NCI-H2227 treated with DMSO at 0.1 percent for 48 hours (cell line): ENCODE results near the gene FGFR3.
"Not testable (repeated sequence)": the region's sequence is repeated elsewhere in the genome, so short reads cannot be mapped to it uniquely, and the experiment has no call there.

Source experiments
- DNase-seq: peaks from one replicate; lab custom pipeline; 2025; lab: John Stamatoyannopoulos, UW

FGFR3 gene

DNA sequence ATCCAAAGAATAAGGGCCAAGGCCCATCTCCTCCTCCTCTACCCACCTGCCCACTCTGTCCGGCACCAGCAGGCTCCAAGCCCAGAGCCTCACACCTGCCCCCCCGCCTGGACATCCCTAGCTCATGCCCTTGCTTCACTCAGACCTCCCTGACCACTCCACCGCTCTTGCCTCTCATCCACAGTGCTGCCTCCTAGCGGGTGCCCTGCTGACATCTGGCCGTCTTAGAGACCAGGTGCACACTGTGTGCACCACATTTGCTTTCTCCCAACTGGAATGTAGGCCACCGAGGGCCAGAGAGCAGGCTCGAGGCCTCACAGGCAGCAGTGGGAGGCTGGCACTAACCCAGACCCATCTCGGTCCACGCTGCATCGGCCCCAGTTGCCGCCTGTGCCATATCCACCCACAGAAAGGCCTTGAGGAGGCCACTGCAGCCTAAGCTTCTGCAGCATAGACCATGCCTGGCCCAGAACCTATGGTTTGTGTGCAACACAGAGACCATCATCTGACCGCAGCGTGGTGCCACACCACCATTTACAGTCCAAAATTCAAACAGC is 49.3 kb downstream of the FGFR3 start:
- no peak for DNase-seq

GRCh38 chr4:1842993-1843448 is 49.9 kb downstream of the FGFR3 start:
- no peak for DNase-seq

DNA sequence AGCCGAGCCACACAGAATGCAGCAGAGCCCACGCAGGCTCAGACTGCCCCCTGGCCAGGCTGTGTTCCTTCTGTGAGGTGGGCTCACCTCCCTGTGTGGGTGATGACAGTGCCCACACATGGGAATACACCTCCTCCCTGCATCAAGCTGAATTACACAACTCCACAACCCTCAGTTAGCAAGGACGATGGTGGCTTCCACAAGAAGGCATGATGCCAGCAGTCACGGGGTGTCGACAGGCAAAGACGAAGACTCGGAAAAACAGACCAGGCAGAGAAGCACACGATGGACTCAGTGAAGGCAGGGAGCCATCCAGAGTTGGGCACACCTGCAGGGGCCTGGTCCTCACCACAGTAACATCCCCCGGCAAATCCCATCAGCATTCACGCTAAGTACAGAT is 50.8 kb downstream of the FGFR3 start:
- DNase-seq = no peak

DNA sequence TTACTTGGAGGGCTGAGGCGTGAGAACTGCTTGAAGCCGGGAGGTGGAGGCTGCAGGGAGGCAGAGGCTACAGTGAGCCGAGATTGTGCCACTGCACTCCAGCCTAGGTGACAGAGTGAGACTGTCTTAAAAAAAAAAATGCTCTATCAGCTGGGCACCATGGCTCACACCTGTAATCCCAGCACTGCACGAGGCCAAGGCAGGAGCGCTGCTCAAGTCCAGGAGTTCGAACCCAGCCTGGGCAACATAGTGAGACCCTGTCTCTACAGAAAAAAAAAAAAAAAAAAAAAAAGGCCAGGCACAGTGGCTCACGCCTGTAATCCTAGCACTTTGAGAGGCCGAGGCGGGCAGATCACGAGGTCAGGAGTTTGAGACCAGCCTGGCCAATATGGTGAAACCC is 51.5 kb downstream of the FGFR3 start:
- DNase-seq = not testable (repeated sequence)

GRCh38 chr4:1846580-1846979 is 53.5 kb downstream of the FGFR3 start:
- DNase-seq = no peak

DNA sequence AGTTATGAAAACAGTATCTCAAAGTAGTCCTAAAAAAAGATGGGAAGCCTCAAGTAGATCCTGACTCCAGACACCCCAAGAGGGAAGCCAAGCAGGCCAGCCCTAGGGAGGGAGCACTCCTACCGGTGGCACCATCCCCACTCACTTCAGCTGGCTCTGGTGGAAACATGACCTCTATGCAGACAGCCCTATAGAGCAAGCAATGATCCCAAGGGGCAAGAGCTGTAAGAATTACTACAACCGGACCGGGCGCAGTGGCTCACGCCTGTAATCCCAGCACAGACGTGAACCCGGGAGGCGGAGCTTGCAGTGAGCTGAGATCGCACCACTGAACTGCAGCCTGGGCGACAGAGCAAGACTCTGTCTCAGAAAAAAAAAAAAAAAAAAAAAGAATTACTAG is 57.2 kb downstream of the FGFR3 start:
- no peak for DNase-seq

DNA sequence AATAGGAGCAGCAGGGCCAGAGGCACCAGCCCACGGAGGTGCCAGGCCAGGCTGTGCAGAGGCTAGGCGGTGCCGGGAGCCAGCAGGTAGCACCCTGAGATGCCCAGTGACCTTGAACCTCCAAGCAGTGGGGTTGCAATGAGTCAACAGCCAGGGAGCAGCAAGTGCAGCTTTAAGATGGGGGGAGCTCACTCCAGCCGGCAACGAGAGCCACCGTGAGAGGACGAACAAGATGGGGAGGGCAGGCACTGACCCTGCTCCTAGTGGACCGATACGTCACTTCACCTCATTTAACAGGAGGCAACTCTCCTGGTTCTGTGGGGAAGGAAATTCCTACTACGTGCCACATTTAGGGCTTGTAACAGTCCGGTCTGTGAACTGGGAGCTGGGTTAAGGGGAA is 58.1 kb downstream of the FGFR3 start:
- DNase-seq = no peak

GRCh38 chr4:1851575-1852410 is 58.7 kb downstream of the FGFR3 start:
- no peak for DNase-seq

DNA sequence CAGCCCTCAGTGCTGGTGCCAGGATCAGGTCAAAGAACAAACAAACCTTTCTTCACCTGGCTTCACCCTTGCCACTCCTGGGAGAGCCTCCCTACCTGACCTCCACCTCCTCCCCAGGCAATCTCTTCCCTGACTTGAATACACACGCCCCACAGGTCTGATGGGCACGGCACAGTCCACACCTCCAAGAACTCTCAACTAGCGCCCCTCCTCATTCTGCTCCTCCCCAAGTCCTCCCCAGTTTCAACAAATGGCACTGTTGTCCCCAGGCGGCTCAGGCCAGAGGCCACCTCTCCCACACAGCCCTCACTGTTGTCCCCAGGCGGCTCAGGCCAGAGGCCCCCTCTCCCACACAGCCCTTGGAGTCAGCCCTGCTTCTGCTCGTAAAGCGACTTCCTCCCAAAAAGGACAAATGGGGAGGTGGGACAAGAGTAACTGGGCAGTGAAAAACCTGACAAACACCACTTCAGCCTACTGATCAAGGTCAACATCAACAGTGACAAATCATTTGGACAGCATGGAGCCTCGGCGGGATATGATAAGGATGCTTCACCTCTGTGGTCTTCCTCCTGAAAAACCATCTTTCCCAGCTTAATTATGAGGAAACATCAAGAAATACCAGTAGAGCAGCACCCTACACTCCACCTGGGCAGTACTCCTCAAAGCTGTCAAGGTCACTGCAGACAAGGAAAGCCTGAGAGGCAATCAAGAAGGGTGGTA is 60.0 kb downstream of the FGFR3 start:
- no peak for DNase-seq

DNA sequence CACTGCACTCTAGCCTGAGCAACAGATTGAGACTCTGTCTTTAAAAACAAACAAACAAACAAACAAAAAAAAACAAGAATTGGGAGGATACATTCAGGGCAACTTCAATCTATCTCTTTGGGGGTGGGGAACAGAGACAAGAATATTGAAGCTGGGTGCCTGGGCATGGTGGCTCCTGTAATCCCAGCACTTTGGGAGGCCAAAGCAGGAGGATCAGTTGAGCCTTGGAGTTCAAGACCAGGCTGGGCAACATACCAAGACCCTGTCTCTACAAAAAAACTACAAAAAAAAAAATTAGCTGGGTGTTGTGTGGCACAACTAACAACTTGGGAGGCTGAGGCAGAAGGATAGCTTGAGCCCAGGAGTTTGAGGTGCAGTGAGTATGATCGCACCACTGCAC is 61.7 kb downstream of the FGFR3 start:
- no peak for DNase-seq

DNA sequence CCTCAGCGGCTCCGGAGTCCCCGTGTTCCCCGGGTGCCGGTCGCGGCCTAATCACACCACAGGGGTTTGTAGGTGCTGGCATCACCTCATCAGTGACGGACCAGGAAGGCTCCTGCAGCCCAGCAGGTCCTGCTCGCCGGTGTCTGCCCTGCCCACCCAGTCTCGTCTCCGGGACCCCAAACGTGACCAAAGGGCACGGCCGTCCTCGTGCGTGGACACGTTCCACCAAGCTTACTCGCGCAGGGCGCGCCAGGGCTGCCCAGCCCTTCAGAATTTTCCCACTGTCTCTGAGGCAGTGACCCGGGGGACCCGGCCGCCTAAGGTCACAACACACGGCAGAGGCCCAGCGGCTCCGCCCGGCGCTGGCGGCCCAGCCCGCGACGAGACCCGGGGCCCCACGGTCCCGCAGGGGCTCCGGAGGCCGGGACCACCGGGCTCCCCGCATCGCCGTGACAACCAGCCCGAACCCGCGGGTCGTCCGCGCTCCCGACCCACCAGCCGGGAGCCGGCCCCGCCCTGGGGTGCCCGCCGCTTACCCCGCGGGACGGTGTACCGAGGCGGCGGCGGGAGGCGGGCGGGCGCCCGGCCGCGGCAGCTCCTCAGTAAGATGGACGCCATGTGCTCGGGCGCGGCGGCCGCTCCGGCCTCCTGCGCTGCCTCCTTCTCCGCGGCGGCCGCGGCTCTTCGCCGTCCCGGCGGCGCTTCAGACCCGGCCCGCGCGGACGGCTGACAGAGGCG is 62.4 kb downstream of the FGFR3 start:
- no peak for DNase-seq

- peak; percentile 64 for DNase-seq
Measured at GRCh38 chr4:1856071-1856942, 63.2 kb downstream of the FGFR3 start, which contains the start of gene LETM1. LETM1 (minus strand) TSS chr4:1856156; CDS start chr4:1855950, 206 bp downstream.

DNA sequence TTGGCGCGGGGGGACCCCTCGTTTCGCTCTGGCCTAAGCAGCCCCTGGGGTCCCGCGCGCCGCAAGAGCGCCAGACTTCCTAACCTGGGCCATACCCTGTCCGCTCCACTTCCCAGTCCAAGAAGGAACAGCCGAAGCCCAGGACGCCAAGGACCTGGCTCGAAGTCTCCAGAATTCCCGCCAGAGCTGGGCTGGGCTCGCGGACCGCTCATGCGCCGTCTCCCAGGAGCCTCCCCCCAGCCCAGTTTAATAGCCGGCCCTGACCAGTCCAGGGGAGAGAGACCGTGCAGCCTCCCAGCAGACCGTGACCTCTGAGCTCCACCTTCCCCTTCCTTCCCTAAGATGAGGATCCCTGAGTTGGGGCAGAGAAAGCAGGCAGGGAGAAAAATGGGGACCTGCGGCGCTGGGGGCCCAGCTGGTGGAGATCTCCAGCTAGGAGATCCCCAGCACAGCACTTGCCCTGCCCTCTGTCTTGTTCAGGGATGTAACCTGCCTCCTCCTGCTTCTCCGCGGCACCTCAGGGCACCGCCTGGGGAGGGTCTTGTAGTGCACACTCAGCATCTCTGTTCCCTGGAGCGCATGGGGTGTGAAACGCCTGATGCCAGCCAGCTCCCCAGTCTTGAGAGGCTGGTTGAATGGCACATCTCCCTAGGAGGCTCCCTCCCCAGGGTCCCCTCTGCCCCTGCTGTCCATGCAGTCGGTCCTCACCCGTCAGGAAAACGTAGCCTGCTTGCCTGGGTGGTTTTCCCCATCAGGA is 64.0 kb downstream of the FGFR3 start:
- DNase-seq = no peak

DNA sequence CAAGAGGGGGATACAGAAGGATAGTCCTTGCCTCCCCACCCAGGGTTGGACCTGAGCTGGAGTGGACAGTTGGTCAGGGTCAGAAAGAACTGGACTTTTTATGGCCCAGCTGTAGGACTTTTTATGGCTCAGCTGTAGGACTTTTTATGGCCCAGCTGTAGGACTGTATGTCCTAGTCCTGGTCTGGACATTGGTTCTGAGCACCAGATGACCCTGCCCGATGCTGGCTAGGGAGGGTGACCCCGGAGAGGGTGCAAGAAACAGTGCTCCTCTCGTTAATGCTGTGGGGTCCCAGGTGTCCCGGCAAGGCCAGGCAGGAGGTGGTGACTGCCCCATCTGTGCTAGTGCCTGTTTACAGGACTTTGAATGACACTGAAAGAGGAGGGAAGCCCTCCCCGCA is 64.8 kb downstream of the FGFR3 start:
- DNase-seq = no peak
